HUES48 (cell line): ENCODE measurements around the gene SERPINA5.
"Not testable (repeated sequence)": the region's sequence is repeated elsewhere in the genome, so short reads cannot be mapped to it uniquely, and the experiment has no call there.

Experiments
- H3K27ac ChIP-seq: one replicate; pipeline ENCODE4 v1.7.0; 2013; ENCODE audit warnings: low read depth, low read length, inconsistent platforms
- H3K27me3 ChIP-seq: 2 replicates; pipeline ENCODE4 v1.6.1; 2013; ENCODE audit warnings: mild to moderate bottlenecking, low read length; ENCODE audit not compliant: control insufficient read depth, insufficient read depth
- H3K36me3 ChIP-seq: 2 replicates; pipeline ENCODE4 v1.6.1; 2013; ENCODE audit warnings: low read length; ENCODE audit not compliant: control insufficient read depth, insufficient read depth
- H3K4me1 ChIP-seq: 2 replicates; pipeline ENCODE4 v1.6.1; 2013; ENCODE audit warnings: mild to moderate bottlenecking, low read length; ENCODE audit not compliant: control insufficient read depth, insufficient read depth
- H3K4me3 ChIP-seq: 2 replicates; pipeline ENCODE4 v1.5.1; 2013; ENCODE audit warnings: mild to moderate bottlenecking, low read depth, low read length
- H3K9ac ChIP-seq: 2 replicates; pipeline ENCODE4 v1.6.1; 2013; ENCODE audit warnings: mild to moderate bottlenecking, low read depth, low read length, moderate library complexity
- H3K9me3 ChIP-seq: 2 replicates; pipeline ENCODE4 v1.6.1; 2013; ENCODE audit warnings: low read length; ENCODE audit not compliant: control insufficient read depth, insufficient read depth

Gene SERPINA5

DNA sequence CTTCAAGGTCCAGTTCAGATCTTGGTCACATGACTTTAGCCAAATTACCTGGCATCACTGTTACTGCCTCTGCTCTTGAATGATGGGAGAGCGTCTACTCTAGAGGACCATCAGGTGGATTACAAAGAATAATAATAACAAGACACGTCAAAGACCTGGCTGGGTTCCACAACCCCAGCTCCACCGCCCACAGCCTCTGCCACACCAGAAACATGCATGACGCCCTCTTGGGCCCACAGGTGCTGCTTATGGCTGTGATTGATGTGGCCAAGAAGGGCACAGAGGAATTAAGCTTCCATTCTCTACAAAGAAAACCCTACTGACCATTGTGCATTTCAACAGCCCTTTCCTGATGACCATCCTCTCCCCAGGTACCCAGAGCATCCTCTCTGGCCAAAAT lies 49.2 kb downstream of the SERPINA5 start:
- no peaks in the 10 kb centered on the region for H3K27me3 ChIP-seq
- no peak overlapping the region for H3K27ac ChIP-seq
- H3K9ac ChIP-seq, result no peak overlapping the region
- no peak overlapping the region for H3K4me3 ChIP-seq
- no peaks in the 10 kb centered on the region for H3K4me1 ChIP-seq
- no peaks in the 10 kb centered on the region for H3K9me3 ChIP-seq
- H3K36me3 ChIP-seq, result no peaks in the 10 kb centered on the region

DNA sequence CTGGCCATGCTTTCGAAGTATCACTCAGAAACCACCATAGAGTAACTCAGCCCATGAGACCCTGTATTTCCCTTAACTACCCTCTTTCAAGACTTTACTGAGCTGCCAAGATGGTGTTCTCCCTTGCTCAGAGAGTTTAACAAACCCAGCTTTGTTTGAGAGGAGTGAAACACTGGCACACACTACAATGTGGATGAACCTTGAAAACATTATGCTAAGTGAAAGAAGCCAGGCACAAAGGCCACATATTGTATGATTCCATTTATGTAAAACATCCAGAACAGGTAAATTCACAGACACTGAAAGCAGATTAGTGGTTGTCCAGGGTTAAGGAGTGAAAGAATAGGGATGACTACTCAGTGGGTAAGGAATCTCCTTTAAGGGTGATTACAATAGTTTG lies 49.8 kb downstream of the SERPINA5 start:
- H3K4me3 ChIP-seq, result no peak overlapping the region
- H3K9me3 ChIP-seq, result no peaks in the 10 kb centered on the region
- H3K4me1 ChIP-seq, result no peaks in the 10 kb centered on the region
- H3K27me3 ChIP-seq, result no peaks in the 10 kb centered on the region
- H3K36me3 ChIP-seq, result no peaks in the 10 kb centered on the region
- no peak overlapping the region for H3K9ac ChIP-seq
- no peak overlapping the region for H3K27ac ChIP-seq

DNA sequence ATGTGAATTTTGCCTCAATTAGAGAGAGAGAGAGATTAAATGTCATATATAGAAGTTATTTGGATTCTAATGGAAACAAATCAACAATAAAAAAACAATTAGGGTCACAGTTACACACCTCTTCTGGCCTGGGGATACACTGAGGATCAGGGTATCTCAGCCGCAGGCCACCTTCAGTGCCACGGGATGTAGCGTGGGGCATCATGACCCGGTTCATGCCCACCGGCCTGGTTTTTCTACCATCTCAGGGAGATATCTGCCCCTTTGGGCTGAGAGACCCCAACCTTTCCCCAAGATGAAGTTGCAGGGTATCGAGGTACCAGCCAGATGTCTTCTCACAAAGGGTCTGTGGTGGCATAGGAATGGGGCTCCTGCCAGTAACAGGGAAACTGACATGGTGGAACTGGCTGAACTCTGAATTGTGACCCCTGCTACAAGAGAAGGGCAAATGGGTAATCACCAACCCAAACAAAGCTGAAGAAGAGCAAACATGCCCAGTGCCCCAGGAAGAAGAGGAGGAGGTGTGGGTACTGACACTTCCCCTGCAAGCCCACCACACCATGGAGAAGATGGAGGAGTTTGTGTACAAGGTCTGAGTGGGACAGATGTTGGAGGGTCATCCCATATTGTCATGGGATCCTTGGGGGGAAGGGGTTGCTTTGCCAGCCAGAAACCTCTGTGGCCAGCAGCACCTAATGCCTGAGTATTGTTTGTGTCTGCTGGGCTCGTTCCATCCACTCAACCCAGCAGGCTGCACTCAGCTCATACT lies 50.5 kb downstream of the SERPINA5 start:
- Histone ChIP-seq H3K9me3 (no peaks in the 10 kb centered on the region), H3K4me1 (no peaks in the 10 kb centered on the region), H3K9ac (no peak overlapping the region), H3K27ac (no peak overlapping the region), H3K4me3 (no peak overlapping the region), H3K27me3 (no peaks in the 10 kb centered on the region), H3K36me3 (no peaks in the 10 kb centered on the region)

DNA sequence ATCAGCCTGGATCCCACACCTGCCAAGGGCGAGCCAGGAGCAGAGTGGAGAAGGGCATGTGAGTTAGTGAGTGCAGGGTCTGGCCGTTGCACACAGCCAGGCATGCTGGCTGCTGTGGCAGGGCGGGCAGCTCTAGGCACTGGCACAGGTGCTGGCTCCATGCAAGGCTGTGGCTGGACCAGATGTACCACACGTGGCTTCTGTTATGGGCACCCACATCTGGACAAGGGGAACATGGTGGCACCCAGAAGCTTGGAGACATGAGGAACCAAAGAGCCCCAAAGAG lies 51.0 kb downstream of the SERPINA5 start:
- Histone ChIP-seq H3K9ac (no peak overlapping the region), H3K36me3 (no peaks in the 10 kb centered on the region), H3K27ac (no peak overlapping the region), H3K4me3 (no peak overlapping the region), H3K4me1 (no peaks in the 10 kb centered on the region), H3K9me3 (no peaks in the 10 kb centered on the region), H3K27me3 (no peaks in the 10 kb centered on the region)

DNA sequence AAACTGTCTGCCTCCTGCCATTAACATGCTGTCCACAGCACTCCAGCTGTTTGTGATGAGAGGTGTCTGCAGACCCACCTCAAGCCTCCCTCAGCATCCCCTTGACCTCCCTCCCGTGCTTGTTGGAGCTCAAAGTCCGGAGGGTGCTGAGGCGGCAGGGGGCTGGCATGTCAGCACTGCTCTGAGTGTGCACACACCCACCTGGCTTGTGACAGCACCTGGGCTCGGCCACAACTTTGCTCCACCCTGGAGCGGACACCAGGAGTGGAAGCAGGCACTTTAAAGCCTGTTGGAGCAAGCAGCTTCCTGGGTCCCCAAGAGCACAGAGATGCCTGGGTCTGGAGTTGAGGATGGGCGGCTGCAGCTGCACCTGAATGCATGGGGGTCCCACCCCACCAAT lies 51.9 kb downstream of the SERPINA5 start:
- Histone ChIP-seq H3K27ac (no peak overlapping the region), H3K27me3 (no peaks in the 10 kb centered on the region), H3K36me3 (no peaks in the 10 kb centered on the region), H3K9me3 (no peaks in the 10 kb centered on the region), H3K4me1 (no peaks in the 10 kb centered on the region), H3K9ac (no peak overlapping the region), H3K4me3 (no peak overlapping the region)

DNA sequence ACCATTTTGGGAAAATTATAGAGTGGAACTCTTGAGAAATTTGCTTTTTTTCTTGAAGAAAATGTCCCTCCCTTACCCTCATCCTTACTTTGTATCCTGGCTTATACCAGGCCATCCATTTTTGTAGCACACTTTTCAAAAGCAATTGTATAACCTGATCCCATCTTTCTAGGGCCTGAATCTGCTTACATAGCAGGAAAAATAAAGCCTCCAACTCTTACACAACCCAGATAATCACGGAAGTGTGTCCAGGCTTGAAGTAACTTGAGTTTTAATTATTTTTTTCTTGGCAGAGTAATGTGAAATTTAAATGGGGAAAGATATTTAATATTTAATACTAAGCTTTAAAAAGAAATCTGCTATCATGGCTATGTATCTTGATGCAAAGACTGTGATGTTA lies 53.9 kb downstream of the SERPINA5 start:
- Histone ChIP-seq H3K36me3 (no peaks in the 10 kb centered on the region), H3K9ac (no peak overlapping the region), H3K4me3 (no peak overlapping the region), H3K27me3 (no peaks in the 10 kb centered on the region), H3K4me1 (no peaks in the 10 kb centered on the region), H3K27ac (no peak overlapping the region), H3K9me3 (no peaks in the 10 kb centered on the region)

DNA sequence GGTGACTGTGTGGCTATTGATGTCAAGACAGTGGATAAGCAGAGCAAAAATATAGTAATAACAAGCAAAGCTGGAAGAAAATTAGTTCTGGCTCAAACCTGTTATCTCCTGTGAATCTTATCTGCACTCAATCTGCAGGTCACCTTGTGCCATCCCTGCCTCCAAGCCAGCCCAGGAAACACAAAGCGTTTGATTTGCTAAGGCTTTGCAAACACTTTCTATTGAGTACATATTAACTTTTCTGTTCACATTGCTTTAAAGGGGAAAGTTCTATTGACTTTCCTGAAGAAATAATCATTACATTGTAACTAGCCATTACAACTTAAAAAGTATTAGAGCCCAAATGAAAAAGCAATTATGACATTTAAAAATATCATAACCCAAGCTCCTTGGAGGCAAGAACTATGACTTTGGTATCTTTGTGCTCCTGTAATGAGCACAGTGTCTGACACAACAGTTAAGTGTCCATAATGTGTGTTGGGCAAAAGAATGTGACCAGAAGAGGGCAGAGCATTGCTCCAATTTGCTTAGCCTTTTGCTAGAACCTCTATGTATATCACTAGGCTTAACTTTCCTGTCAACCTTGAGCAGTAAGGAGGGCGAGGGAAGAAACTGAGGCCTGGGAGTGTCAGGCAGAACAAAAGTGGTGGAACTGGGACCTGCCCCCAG lies 55.7 kb downstream of the SERPINA5 start:
- no peaks in the 10 kb centered on the region for H3K4me1 ChIP-seq
- no peak overlapping the region for H3K27ac ChIP-seq
- no peaks in the 10 kb centered on the region for H3K9me3 ChIP-seq
- no peak overlapping the region for H3K9ac ChIP-seq
- H3K4me3 ChIP-seq, result no peak overlapping the region
- no peaks in the 10 kb centered on the region for H3K36me3 ChIP-seq
- H3K27me3 ChIP-seq, result no peaks in the 10 kb centered on the region

DNA sequence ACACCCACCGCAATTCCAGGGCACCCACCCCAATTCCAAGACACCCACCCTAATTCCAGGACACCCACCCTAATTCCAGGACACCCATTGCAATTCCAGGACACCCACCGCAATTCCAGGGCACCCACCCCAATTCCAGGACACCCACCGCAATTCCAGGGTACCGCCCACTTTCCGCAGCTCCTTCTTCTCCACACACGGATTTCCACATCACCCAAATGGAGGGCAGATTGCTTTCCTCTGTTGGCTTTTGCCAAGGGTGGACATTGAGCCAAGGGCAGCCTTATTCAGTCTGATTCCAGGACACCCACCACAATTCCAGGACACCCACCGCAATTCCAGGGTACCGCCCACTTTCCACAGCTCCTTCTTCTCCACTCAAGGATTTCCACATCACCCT lies 56.6 kb downstream of the SERPINA5 start:
- H3K27me3 ChIP-seq, H3K9ac ChIP-seq, H3K4me3 ChIP-seq, H3K36me3 ChIP-seq, H3K9me3 ChIP-seq, H3K27ac ChIP-seq, H3K4me1 ChIP-seq: not testable (repeated sequence)

DNA sequence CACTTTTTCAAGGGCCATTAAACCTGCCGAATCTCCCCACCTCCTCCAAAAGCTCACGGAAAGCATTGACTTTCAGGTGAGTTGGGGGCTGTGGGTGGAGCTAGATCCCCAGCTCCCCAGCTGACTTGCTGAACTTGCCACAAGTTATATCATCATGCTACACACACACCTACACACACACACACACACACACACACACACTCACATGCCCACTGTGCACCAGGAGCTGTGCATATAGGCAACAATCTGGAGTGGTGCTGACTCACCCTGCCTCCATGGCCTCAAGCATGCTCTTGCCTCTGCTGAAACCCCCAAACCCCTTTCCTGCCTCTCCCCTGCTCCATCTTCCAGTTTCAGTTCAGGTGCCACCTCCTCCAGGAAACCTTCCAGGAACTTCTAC lies 57.1 kb downstream of the SERPINA5 start:
- no peaks in the 10 kb centered on the region for H3K27me3 ChIP-seq
- H3K9me3 ChIP-seq, result no peaks in the 10 kb centered on the region
- no peak overlapping the region for H3K27ac ChIP-seq
- H3K4me3 ChIP-seq, result no peak overlapping the region
- no peak overlapping the region for H3K9ac ChIP-seq
- no peaks in the 10 kb centered on the region for H3K36me3 ChIP-seq
- no peaks in the 10 kb centered on the region for H3K4me1 ChIP-seq

DNA sequence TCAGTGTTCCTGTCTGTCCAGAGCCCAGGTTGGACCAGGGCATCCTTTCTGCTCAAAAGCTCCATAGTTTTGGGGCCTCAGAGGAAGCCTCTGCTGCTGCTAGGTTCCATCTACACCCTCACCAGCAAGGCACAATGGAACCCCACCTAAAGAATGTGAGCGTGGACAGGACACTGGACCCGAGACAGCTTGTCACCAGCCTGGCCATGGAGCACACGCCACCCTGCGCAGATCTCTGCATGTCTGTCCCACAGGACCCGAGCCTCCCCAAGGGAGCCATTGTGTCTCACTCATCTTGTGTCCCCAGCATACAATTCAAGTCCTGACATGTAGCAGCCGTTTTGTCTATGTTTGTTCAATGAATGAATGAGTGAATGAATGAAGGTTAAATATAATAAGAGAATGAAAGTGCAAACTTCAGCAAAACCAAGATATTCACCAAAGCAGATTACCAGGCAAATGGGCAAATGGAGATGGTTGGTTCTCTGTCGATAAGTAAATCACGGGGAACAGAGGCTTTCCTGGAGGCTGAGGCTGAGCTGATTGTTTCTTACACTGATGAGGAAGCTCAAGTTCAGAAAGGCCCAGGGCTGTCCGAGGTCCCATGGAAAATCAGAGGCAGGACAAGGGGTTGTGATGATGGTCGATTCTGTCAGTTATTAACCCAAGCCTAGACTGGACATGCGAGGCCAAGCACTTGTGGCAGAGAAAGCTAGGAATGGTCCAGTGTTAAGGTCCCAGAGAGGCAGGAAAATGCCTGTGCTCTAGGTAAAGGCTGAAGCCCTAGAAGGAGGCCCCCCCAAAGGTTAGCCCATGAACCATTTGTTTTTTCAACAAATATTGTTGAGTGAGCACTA lies 58.0 kb downstream of the SERPINA5 start:
- no peaks in the 10 kb centered on the region for H3K4me1 ChIP-seq
- no peak overlapping the region for H3K9ac ChIP-seq
- H3K27ac ChIP-seq, result no peak overlapping the region
- H3K27me3 ChIP-seq, result no peaks in the 10 kb centered on the region
- H3K4me3 ChIP-seq, result no peak overlapping the region
- no peaks in the 10 kb centered on the region for H3K9me3 ChIP-seq
- no peaks in the 10 kb centered on the region for H3K36me3 ChIP-seq
